Measurements from ENCODE around the gene DCN. TPM values are rescaled to one million over a fixed set of nuclear protein-coding genes. Genes with fewer than 3 reads are reported as not detected.

The DCN gene
- total RNA-seq, 2 donors from 2014 or later: 104 to 404 TPM

GRCh38 chr12:91098941-91099340 lies 83.7 kb downstream of the DCN start:
- Histone ChIP-seq H3K4me3 (no peak overlapping the region), H3K36me3 (no peaks in the 10 kb centered on the region), H3K27ac (no peak overlapping the region), H3K27me3 (replicated peaks; ENCODE audit: insufficient read depth) (no peaks in the 10 kb centered on the region), H3K4me1 (replicated peaks) (no peaks in the 10 kb centered on the region), H3K9me3 (no peaks in the 10 kb centered on the region)
- intact Hi-C loops (cut with DNase I): no loop called here
- no peak for DNase-seq (ENCODE audit: low spot score)
- WGBS: 29% methylated on average over 3 of the region's 3 CpGs
- TF ChIP-seq POLR2A (IDR thresholded peaks at IDR 0.05) (no peak), POLR2AphosphoS5 (IDR thresholded peaks at IDR 0.05) (no peak), CTCF (IDR thresholded peaks at IDR 0.05) (no peak)

- Histone ChIP-seq H3K27ac (no peak overlapping the region), H3K4me3 (no peak overlapping the region), H3K9me3 (no peaks in the 10 kb centered on the region), H3K4me1 (replicated peaks) (no peaks in the 10 kb centered on the region), H3K27me3 (replicated peaks; ENCODE audit: insufficient read depth) (no peaks in the 10 kb centered on the region), H3K36me3 (no peaks in the 10 kb centered on the region)
- intact Hi-C loops (cut with DNase I): no loop called here
- no peak for TF ChIP-seq POLR2AphosphoS5 (IDR thresholded peaks at IDR 0.05)
- TF ChIP-seq POLR2A (IDR thresholded peaks at IDR 0.05): no peak
- no peak for TF ChIP-seq CTCF (IDR thresholded peaks at IDR 0.05)
- DNase-seq (ENCODE audit: low spot score): no peak
Measured at GRCh38 chr12:91098461-91098860, 84.2 kb downstream of the DCN start.

- no peak for DNase-seq (ENCODE audit: low spot score)
- Histone ChIP-seq H3K27me3 (replicated peaks; ENCODE audit: insufficient read depth) (no peaks in the 10 kb centered on the region), H3K4me3 (no peak overlapping the region), H3K4me1 (replicated peaks) (no peaks in the 10 kb centered on the region), H3K36me3 (no peaks in the 10 kb centered on the region), H3K9me3 (no peaks in the 10 kb centered on the region), H3K27ac (no peak overlapping the region)
- TF ChIP-seq POLR2AphosphoS5 (IDR thresholded peaks at IDR 0.05) (no peak), POLR2A (IDR thresholded peaks at IDR 0.05) (no peak), CTCF (IDR thresholded peaks at IDR 0.05) (no peak)
- 79% methylated on average over 1 of the region's 1 CpG for WGBS
- intact Hi-C loops (cut with DNase I): no loop called here
Measured at GRCh38 chr12:91094957-91095356, 87.7 kb downstream of the DCN start.

GRCh38 chr12:91094032-91094662 lies 88.5 kb downstream of the DCN start:
- no peaks in the 10 kb centered on the region for H3K36me3 ChIP-seq
- TF ChIP-seq POLR2AphosphoS5 (IDR thresholded peaks at IDR 0.05) (no peak), POLR2A (IDR thresholded peaks at IDR 0.05) (no peak), CTCF (IDR thresholded peaks at IDR 0.05) (no peak)
- intact Hi-C loops (cut with DNase I): no loop called here
- DNase-seq (ENCODE audit: low spot score): no peak
- no peaks in the 10 kb centered on the region for H3K4me1 ChIP-seq (replicated peaks)
- no peaks in the 10 kb centered on the region for H3K9me3 ChIP-seq
- no peaks in the 10 kb centered on the region for H3K27me3 ChIP-seq (replicated peaks; ENCODE audit: insufficient read depth)
- no peak overlapping the region for H3K4me3 ChIP-seq
- no peak overlapping the region for H3K27ac ChIP-seq

- DNase-seq (ENCODE audit: low spot score): no peak
- Histone ChIP-seq H3K4me3 (no peak overlapping the region), H3K27me3 (replicated peaks; ENCODE audit: insufficient read depth) (no peaks in the 10 kb centered on the region), H3K4me1 (replicated peaks) (no peaks in the 10 kb centered on the region), H3K27ac (no peak overlapping the region), H3K9me3 (no peaks in the 10 kb centered on the region), H3K36me3 (no peaks in the 10 kb centered on the region)
- TF ChIP-seq POLR2AphosphoS5 (IDR thresholded peaks at IDR 0.05) (no peak), POLR2A (IDR thresholded peaks at IDR 0.05) (no peak), CTCF (IDR thresholded peaks at IDR 0.05) (no peak)
- intact Hi-C loops (cut with DNase I): no loop called here
- 77% methylated on average over 4 of the region's 4 CpGs for WGBS
Measured at GRCh38 chr12:91093341-91093740, 89.3 kb downstream of the DCN start.

Data from prostate gland (tissue), 2 donors.